SIG-M5 treated with dmso at 0.1 percent for 504 hours (cell line): ENCODE measurements around the gene SPATA2L.
"Not testable (repeated sequence)": the region's sequence is repeated elsewhere in the genome, so short reads cannot be mapped to it uniquely, and the experiment has no call there.

Source experiments
- DNase-seq: peaks from one replicate; lab custom pipeline; 2025; ENCODE audit not compliant: unreplicated experiment; lab: John Stamatoyannopoulos, UW

SPATA2L gene

DNA sequence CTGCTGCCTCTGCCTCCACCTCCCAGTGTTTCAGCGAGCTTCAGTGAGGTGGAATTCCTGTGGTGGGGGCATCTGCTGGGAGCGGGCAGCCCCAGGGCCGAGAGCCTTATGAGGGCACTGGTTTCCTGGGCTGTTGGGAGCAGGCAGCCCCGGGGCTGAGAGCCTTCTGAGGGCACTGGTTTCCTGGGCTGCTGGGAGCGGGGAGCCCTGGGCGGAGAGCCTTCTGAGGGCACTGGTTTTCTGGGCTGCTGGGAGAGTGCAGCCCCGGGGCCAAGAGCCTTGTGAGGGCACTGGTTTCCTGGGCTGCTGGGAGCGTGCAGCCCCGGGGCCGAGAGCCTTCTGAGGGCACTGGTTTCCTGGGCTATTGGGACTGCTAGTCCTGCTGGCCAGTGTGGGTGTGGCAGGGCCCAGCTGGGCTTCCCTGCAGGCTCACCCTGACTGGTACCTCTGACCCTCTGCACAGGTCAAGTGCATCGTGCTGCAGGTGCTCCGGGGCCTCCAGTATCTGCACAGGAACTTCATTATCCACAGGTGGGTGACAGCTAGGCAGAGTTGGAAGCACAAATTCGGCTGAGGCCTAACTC is 9.4 kb downstream of the SPATA2L start:
- no peak for DNase-seq

DNA sequence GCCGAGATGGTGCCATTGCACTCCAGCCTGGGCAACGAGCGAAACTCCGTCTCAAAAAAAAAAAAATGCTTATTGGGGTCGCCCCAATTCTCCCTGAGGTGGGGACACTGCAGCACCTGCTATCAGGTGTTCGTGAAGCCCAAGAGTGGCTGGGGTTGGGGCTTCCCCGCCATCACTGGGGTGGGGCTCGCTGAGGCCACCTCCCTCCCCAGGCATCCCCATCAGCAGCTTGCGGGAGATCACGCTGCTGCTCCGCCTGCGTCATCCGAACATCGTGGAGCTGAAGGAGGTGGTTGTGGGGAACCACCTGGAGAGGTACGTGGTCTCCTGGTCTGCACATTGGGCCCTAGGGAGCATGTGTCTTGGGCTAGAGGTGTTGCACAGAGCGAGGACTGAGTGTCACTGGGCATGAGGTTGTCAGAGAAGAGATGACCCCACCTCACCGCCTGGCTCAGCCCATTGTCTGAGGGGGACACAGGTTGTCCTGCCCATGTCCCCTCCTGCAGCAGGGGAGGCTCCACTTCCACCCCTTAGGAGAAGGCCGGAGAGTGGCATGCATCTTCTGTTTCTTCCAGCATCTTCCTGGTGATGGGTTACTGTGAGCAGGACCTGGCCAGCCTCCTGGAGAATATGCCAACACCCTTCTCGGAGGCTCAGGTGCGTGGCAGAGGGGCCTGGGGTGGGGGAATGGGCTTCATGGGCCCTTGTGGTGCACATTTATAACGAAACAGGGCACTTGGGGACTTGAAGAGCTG is 10.1 kb downstream of the SPATA2L start:
- DNase-seq, result no peak

DNA sequence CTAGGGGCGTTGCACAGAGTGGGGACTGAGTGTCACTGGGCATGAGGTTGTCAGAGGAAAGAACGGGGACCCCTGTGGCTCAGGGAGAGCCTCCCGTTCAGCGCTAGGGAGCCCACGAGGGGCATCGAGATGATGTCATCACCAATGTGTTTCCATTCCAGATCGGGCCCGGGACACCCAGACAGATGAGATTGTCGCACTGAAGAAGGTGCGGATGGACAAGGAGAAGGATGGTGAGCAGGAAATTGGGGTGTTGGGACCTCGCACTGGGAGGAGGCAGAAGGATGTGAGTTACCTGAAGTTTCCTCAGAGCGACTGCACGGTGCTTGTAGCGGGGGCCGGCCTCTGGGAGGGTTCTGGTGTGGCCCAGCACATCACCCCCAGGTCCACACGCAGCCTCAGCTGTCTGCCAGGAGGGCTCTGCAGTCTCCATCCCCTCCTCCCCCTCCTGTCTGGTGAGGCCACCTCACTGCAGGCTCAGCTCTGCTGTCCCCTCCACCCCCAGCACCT is 11.1 kb downstream of the SPATA2L start:
- no peak for DNase-seq

DNA sequence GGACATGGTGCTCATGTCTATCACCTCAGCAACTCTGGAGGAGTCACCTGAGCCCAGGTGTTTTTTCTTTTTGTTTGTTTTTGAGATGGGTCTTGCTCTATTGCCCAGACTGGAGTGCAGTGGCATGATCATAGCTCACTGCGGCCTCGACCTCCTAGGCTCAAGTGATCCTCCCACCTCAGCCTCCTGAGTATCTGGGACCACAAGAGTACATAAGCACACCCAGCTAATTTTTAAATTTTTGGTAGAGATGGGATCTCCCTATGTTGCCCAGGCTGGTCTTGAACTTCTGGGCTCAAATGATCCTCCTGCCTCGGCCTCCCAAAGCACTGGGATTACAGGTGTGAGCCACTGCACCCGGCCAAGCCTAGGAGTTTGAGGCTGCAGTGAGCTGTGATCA is 11.9 kb downstream of the SPATA2L start:
- not testable (repeated sequence) for DNase-seq

DNA sequence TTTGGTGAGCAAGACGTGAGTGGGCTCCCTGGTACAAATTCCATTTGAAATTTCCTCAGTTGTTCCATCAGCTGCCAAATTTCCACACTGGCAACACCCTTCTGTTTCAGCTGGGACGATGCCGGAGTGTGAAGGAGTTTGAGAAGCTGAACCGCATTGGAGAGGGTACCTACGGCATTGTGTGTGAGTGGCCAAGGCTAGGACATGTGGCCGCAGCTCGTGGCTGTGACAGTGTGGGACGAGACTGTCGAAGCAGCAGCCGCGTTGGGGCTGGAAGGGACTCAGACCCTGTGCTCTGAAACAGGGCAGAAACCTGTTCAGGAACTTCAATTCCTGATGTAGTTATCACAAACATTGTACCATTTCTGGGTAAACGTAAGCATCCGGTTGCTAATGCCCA is 12.4 kb downstream of the SPATA2L start:
- DNase-seq, result no peak

DNA sequence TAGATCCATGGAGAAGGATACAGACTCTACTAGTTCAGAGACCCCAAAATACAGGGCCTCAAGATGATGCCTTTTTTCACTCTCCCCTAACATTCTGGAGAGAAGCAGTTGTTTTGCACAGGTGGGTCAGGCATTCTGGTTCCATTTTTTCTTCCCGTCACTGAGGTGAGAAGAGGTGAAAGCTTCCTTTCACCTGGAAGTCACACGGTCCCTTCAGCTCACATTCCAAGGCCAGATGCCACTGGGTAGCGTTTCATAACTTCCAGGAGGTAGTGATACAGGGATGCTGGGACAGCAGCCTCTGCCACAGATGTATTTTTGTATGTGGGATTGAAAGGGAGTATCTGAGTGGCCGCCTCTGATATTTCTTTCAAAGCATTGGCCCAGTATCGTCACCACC is 13.1 kb downstream of the SPATA2L start:
- no peak for DNase-seq

DNA sequence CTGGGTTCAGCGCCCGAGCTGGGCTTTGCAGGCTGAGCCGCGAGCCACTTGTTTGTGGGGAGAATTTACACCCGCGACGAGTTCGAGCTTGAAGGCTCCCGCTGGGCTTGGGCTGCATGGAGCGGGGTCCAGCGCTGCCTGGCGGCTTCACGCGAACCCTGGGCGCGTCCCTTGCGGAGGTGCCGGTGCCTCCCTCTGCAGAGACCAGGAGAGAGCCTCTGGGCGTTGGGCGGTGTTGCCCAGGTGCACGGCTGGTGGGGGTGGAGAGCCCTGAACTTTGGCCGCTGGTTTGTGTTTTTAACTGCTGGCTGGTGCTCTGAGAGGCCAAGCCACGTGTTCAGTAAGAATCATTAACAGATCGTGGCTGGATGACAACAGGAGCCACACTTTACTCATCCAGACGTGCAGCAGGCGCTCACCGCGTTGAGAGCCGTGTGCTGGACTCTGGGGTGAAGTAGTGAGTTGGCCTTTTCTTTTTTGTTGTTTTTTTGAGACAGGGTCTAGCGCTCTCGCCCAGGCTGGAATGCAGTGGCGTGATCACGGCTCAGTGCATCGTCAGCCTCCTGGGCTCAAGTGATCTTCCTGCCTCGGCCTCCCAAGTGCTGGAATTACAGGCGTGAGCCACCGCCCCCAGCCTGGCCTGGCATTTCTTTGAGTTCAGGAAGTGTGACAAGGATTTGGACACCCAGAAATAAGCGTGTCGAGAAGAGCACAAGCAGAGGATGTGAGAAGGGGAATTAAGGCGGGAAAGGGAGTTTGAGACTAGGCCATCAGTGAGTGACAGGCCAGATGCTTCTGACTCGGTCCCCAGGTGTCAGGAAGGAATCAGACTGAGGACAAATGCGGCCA is 14.2 kb downstream of the SPATA2L start:
- DNase-seq, result no peak

DNA sequence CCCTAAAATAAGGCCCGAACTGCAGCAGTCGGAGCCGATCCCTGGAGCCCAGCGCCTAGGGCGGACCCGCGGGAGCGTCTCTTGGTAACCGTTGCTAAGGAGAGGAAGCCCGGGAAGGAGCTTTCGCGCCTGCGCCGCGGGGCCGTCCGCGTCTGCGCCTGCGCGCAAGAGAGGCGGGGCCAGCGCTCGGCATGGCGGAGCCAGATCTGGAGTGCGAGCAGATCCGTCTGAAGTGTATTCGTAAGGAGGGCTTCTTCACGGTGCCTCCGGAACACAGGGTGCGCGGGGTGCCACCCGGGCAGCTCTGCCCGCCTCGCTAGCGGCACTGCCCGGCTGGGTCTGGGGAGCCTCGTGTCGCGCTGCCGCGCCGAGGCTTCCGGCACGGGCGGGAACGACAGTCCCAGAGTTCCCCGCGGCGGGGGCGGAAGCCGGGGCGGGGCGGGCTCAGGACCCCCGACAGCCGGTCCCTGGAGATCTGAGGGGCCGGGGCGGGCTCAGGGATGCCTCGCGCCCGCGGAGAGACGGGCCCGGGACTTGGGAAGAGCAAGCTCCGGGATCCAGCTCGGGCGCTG is 14.9 kb downstream of the SPATA2L start, which contains the start of gene CDK10:
TSS of gene CDK10 (plus strand) at position 170 of the 572 bp plus-strand sequence. CDS start at position 192, 22 bp downstream.
- DNase-seq, result peak; percentile 86

DNA sequence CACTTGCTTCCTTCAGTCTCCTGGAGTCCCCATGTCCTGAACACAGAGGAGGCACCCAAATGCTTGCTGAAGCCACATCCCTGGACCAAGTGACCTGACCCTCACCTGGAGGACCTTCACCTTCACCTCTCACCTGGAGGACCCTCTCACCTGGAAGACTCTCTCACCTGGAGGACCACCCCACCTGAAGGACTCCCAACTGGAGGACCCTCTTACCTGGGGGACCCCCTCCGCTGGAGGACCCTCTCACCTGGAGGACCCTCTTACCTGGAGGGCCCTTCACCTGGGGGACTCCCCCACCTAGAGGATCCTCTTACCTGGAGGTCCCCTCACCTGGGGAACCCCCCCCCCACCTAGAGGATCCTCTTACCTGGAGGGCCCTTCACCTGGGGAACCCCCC is 15.6 kb downstream of the SPATA2L start:
- DNase-seq, result no peak

DNA sequence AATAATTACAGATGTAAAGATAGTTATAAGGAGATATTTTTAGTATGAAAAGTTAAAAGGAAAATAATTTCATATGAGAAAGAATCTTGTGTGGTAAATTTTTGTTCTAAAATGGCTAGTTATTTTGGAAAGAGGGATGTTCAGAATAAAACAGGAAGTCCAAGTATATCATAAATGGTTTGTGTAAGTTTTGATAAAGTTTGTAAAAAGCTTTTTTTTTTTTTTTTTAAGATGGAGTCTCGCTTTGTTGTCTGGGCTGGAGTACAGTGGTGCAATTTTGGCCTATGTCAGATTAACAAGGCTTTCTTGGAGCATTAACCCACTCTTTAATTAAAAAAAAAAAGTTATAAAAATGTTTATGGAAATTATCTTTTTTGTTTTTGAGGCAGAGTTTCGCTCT is 23.2 kb downstream of the SPATA2L start:
- DNase-seq, result no peak

DNA sequence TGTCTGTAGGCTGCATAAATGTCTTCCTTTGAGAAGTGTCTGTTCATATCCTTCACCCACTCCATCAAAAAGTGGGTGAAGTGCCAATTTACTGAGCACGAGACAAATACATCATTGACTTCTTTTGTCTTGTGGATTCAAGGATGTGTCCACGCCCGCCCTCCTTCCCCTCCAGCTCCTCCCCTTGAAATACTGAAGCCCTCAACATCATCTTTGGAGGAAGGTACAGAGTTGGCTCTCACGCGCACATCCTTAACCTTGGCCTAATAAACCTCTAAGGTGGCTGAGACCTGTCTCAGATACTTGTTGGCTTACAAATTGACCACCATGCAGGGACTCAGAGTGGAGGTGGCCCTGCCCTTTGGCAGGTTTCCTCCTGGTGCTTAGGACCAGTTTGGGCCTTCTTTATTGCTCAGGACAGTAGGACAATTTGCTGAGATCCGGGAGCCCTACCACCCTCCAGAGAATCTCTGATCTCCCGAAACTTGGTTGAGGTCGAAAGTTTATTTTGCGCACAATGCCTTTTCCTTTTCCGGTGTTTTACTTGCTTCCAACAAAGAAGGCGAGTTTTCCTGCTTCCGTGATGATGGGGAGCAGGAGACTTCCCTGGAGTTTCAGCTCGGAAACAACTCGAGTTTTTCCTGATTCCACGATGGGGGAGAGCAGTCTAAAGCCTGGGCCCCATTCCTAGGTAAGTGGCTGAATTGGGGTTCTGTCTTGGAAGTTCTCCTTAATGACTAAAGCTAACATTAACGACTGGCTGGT is 29.1 kb downstream of the SPATA2L start:
- DNase-seq, result no peak

DNA sequence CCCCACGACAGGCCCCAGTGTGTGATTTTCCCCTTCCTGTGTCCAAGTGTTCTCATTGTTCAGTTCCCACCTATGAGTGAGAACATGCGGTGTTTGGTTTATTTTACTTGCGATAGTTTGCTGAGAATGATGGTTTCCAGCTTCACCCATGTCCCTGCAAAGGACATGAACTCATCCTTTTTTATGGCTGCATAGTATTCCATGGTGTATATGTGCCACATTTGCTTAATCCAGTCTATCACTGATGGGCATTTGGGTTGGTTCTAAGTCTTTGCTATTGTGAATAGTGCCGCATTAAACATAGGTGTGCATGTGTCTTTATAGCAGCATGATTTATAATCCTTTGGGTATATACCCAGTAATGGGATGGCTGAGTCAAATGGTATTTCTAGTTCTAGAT is 29.9 kb downstream of the SPATA2L start:
- DNase-seq, result not testable (repeated sequence)

DNA sequence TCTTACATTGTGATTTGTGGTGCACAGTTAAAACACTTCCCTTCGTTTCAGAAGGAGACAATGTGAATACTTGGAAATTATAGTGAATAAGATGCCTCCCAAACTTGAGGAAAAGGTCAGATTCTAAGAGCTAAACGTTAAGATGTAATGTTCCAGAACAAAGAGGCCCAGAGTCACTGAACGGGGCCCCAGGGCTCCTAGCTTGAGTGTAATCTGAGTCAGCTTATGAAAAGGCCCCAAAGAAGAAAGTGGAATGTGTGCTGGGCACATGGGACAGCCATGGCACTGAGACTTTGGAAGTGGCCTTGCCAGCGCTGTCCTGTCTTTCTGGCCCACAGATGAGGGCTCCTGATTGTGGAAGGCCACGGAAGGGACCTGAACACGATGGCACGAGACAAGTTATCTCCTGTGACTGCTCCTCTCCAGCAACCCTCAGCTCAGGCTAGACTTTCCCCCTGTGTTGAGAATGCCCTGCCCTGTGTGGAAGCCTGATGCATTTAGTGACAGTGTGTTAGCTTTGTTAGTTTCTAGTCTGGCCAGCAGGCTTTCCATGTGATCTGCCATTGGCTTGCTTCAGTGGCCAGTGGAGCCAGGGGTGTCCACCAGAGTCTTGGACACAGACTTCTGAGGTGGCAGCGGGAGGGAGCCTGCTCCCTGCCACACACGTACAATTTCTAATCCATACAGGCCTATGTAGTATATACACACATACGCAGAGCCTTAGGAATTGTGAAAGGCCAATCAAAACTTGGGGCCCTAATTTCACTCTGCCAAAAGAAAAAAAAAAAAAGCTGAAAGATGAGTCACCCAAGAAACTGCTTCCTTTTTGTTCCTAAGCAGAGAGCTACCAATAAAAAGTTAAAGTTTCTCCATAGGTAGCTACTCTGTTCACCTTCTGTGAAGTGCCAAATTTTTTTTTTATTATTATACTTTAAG is 30.7 kb downstream of the SPATA2L start:
- peak; percentile 54 for DNase-seq

DNA sequence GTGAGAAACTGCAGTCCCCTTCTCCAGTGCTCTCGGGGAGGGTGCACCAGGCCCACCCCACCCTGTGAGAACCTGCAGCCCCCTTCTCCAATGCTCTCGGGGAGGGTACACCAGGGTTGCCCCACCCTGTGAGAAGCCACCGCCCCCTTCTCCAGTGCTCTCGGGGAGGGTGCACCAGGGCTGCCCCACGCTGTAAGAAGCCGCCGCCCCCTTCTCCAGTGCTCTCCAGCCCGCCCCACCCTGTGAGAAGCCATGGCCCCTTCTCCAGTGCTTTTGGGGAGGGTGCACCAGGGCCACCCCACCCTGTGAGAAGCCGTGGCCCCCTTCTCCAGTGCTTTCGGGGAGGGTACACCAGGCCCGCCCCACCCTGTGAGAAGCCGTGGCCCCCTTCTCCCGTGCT is 31.8 kb downstream of the SPATA2L start:
- DNase-seq, result no peak

DNA sequence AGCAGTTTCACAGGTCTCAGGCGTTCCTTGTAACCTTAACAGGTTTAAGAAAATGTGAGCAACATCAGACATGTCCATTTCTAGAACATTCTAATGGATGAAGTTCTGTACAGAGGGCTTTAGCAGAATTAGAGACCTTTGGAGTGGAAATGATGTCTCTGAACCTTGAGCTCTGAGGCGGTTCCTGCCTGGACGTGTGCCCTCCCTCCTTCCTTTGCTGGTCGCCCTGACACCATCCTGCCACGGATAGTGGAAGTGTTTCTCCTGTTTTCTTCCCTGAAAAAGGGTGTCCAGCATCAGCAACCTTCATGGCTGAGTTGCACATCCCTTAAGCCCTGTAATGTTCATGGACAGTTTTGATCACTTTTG is 32.7 kb downstream of the SPATA2L start:
- DNase-seq, result no peak

DNA sequence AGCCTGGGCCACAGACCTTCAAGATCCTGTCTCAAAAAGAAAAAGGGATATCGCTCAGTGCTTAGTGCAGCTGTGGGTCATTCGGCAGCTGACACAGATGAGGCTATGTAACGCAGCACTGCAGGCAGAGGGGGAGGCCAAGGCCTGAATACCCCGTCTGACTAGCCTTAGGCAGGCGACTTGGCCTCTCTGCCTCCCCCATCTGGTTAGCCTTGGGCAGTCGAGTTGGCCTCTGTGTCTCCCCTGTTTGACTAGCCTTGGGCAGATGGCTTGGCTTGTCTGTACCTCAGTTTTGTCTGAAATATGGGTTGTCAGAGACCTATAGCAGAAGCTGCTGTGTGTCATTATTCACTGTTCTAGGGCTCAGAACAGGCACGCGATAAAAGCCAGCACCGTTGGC is 33.9 kb downstream of the SPATA2L start:
- no peak for DNase-seq

DNA sequence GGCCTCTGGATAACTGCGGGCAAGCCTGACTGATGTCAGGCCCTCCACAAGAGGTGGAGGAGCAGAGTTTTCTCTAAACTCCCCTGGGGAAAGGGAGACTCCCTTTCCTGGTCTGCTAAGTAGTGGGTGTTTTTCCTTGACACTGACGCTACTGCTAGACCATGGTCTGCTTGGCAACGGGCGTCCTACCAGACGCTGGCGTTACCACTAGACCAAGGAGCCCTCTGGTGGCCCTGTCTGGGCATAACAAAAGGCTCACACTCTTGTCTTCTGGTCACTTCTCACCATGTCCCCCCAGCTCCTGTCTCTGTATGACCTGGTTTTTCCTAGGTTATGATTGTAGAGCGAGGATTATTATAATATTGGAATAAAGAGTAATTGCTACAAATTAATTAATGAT is 34.5 kb downstream of the SPATA2L start:
- DNase-seq, result not testable (repeated sequence)

DNA sequence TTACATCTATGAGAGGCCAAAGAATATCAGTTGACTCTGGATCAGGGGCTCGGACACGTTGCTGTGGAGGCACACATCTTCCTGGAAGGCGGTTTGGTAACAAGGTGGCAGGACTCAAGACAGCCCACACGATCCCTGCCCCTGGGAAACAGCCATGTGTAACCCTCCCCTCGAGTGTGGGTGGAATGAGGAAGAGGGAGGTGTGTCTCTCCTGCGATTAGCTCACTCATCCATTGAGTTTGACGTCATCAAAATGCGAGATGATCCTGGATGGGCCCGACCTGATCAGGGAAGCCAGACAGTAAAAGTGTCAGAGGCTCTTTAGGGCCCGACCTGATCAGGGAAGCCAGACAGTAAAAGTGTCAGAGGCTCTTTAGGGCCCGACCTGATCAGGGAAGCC is 37.3 kb downstream of the SPATA2L start:
- not testable (repeated sequence) for DNase-seq

DNA sequence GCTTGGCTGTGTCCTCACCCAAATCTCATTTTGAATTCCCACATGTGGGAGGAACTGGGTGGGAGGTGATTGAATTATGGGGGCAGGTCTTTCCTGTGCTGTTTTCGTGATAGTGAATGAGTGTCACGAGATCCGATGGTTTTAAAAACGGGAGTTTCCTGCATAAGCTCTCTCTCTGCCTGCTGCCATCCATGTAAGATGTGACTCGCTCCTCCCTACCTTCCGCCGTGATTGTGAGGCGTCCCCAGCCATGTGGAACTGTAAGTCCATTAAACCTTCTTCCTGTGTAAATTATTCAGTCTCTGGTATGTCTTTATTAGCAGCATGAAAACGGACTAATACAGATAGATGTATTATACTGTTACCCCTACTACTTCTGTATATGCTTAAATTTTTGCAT is 40.3 kb downstream of the SPATA2L start:
- DNase-seq, result no peak

DNA sequence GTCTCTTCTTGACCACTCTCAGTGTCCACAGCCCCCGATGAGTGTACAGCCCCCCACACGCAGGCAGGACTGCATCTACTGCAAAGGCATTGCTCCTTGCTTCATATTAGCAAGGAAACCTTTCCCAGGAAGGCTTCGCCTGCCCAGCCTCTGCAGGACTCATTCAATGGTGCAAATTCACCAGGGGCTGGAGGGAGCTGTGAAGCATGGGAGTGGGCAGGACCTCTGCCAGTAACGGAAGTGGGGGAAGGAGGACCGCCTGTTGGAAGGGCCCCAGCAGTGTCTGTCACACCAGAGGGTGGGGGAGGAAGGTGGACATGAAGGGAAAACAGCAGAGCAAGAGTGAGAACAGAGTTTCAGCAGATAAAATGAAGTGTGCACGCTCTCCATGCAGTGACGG is 41.4 kb downstream of the SPATA2L start:
- DNase-seq, result no peak
